Endothelial cell of umbilical vein (primary cell): ENCODE data around the gene NAT10. TPM values are rescaled to one million over a fixed set of nuclear protein-coding genes. Genes with fewer than 3 reads are reported as not detected.

Experiments
- BruUV-seq: library from RNA; stranded (reverse); fragments of 400-500 nt; replicated peaks from 2 replicates; lab custom pipeline; 2021; lab: Mats Ljungman, UMichigan
- CTCF ChIA-PET: fragments of 300-600, 350-600 bp; sonication (Branson Sonifier 250); formaldehyde crosslinking; loops from one replicate; lab custom pipeline; 2021; ENCODE audit warnings: antibody characterized with exemption, inconsistent platforms; lab: Charles Lee
- POLR2A ChIA-PET: fragments of 300-600, 350-600 bp; sonication (Branson Sonifier 250); formaldehyde crosslinking; loops from one replicate; lab custom pipeline; 2021; ENCODE audit warnings: antibody characterized with exemption, inconsistent platforms; lab: Charles Lee
- DNase-seq: peaks from one replicate; pipeline ENCODE4 v3.0.0-alpha.2; 2011; ENCODE audit warnings: low read depth, low spot score
- FAIRE-seq: peaks from 2 replicates; lab custom pipeline; 2011; peaks lifted over from hg19 to GRCh38; lab: Jason Lieb, UNC
- H2AFZ ChIP-seq: 2 replicates; pipeline ENCODE4 v1.6.0; 2012; ENCODE audit warnings: low read depth, low read length, control low read depth, inconsistent platforms
- H3K27ac ChIP-seq: 2 replicates; pipeline ENCODE4 v1.5.1; 2011; ENCODE audit warnings: low read depth, mild to moderate bottlenecking, control low read depth, low read length, moderate library complexity; ENCODE audit not compliant: insufficient read depth
- H3K27me3 ChIP-seq, 2 experiments: 2 replicates each; pipeline versions ENCODE4 v1.6.0 to v1.6.1; 2011; ENCODE audit warnings: low read length in 2 of 2, mixed read lengths in 1 of 2; ENCODE audit not compliant: control insufficient read depth in 2 of 2, insufficient read depth in 2 of 2
- H3K36me3 ChIP-seq, 2 experiments: 2 replicates in 1 of 2; 3 replicates in 1 of 2; pipeline ENCODE4 v1.5.1; 2011; ENCODE audit warnings: low read length in 2 of 2, mild to moderate bottlenecking in 1 of 2, moderate library complexity in 1 of 2; ENCODE audit not compliant: control insufficient read depth in 2 of 2, insufficient read depth in 2 of 2; ENCODE audit errors: extremely low read depth in 1 of 2
- H3K4me1 ChIP-seq: 3 replicates; pipeline ENCODE4 v1.5.1; 2011; ENCODE audit warnings: mild to moderate bottlenecking, low read length; ENCODE audit not compliant: control insufficient read depth, insufficient read depth; ENCODE audit errors: extremely low read depth
- H3K4me2 ChIP-seq: 2 replicates; pipeline ENCODE4 v1.6.1; 2011; ENCODE audit warnings: low read length, control low read depth, mixed read lengths; ENCODE audit not compliant: insufficient read depth
- H3K4me3 ChIP-seq, 3 experiments: fragments of 200-600 bp in 1 of 3; sonication (generic), shearing (Covaris generic) in 1 of 3; replicated peaks in 1 of 3; 2 replicates each; pipeline ENCODE4 v1.5.1; 2011 to 2016; ENCODE audit warnings: control low read depth in 3 of 3, low read length in 3 of 3, mild to moderate bottlenecking in 2 of 3, inconsistent platforms in 1 of 3, low read depth in 1 of 3, moderate library complexity in 1 of 3; ENCODE audit not compliant: insufficient read depth in 1 of 3
- H3K79me2 ChIP-seq: 2 replicates; pipeline ENCODE4 v1.6.0; 2012; ENCODE audit warnings: low read length, inconsistent platforms; ENCODE audit not compliant: control insufficient read depth, insufficient read depth
- H3K9ac ChIP-seq: replicated peaks from 2 replicates; pipeline ENCODE3; 2011; ENCODE audit warnings: low read length, control low read depth; ENCODE audit not compliant: insufficient read depth; ENCODE audit errors: extremely low read depth
- H3K9me1 ChIP-seq: replicated peaks from 3 replicates; pipeline ENCODE4 v1.6.0; 2011; ENCODE audit warnings: mild to moderate bottlenecking, low read length; ENCODE audit not compliant: control insufficient read depth, insufficient read depth; ENCODE audit errors: extremely low read depth
- H3K9me3 ChIP-seq: replicated peaks from 2 replicates; pipeline ENCODE4 v1.5.1; 2012; ENCODE audit warnings: low read length, inconsistent platforms; ENCODE audit not compliant: control insufficient read depth, insufficient read depth
- H4K20me1 ChIP-seq: replicated peaks from 2 replicates; pipeline ENCODE3; 2011; ENCODE audit warnings: mild to moderate bottlenecking, low read length; ENCODE audit not compliant: control insufficient read depth, insufficient read depth; ENCODE audit errors: extremely low read depth
- EZH2 ChIP-seq: IDR thresholded peaks from 2 replicates; pipeline ENCODE4 v1.6.1; 2012; ENCODE audit warnings: borderline replicate concordance, low read depth, mild to moderate bottlenecking, moderate library complexity, low read length, inconsistent platforms; ENCODE audit not compliant: severe bottlenecking
- FOS ChIP-seq: IDR thresholded peaks from 2 replicates; pipeline ENCODE4 v1.6.1; 2011; ENCODE audit warnings: mild to moderate bottlenecking, low read length, moderate library complexity, borderline replicate concordance; ENCODE audit not compliant: insufficient read depth
- GATA2 ChIP-seq: IDR thresholded peaks from 2 replicates; pipeline ENCODE4 v1.7.0; 2011; ENCODE audit warnings: low read depth, mild to moderate bottlenecking, moderate library complexity, mixed read lengths, low read length; ENCODE audit not compliant: insufficient read length, insufficient read depth
- JUN ChIP-seq: IDR thresholded peaks from 2 replicates; pipeline ENCODE4 v1.6.1; 2011; ENCODE audit warnings: borderline replicate concordance, low read depth; ENCODE audit not compliant: insufficient read length, insufficient read depth
- MYC ChIP-seq: IDR thresholded peaks from one replicate; pipeline ENCODE4 v1.6.1; 2011; ENCODE audit warnings: mild to moderate bottlenecking, low read depth, low read length
- POLR2A ChIP-seq: IDR thresholded peaks from 2 replicates; pipeline ENCODE4 v1.6.1; 2012; ENCODE audit warnings: low read depth, mild to moderate bottlenecking, control low read depth, low read length
- POLR2AphosphoS5 ChIP-seq: IDR thresholded peaks from 2 replicates; pipeline ENCODE4 v1.6.1; 2012; ENCODE audit warnings: low read depth, mild to moderate bottlenecking, control low read depth, low read length, moderate library complexity; ENCODE audit not compliant: insufficient read depth
- dilution Hi-C: fragments of 300-500 bp; cut with MboI; formaldehyde crosslinking; loops from one replicate; pipeline ENCODE4 v1.15.0; 2019; ENCODE audit warnings: low sequenced_read_pairs; ENCODE audit not compliant: extremely low pct_ligation_motif_present
- intact Hi-C: fragments of 100-400 bp; cut with micrococcal nuclease; formaldehyde crosslinking; loops from one replicate; pipeline ENCODE4 v1.10.0; 2022
- polyA plus RNA-seq, 4 experiments: library from polyadenylated mRNA; depleted of rRNA in 3 of 4; stranded (reverse) in 3 of 4; unstranded in 1 of 4; fragments of >200 nt; gene quantifications; 2 replicates each; pipeline versions ENCODE4 v1.2.1 to v1.2.3, GENCODE V29; 2011 to 2012; ENCODE audit warnings: missing spikeins in 1 of 4
- total RNA-seq: library from RNA; stranded (reverse); gene quantifications from 2 replicates; pipeline ENCODE4 v1.2.3, GENCODE V29; 2021
- TF ChIP-seq, protein P1 (sequence below): IDR thresholded peaks from 2 replicates; pipeline ENCODE4 v1.6.1; 2011; ENCODE audit not compliant: insufficient read depth, insufficient read length
- TF ChIP-seq, protein P2 (sequence below), 2 donors: IDR thresholded peaks; 1 replicate in 1 of 2; 2 replicates in 1 of 2; pipeline ENCODE4 v1.5.1; 2011; ENCODE audit warnings: low read length in 2 of 2, mild to moderate bottlenecking in 2 of 2, moderate library complexity in 2 of 2, control low read depth in 1 of 2, inconsistent platforms in 1 of 2, low read depth in 1 of 2; ENCODE audit not compliant: insufficient read depth in 1 of 2; ENCODE audit errors: extremely low read depth in 1 of 2

NAT10 gene
- total and polyA plus RNA-seq, 2 donors (not counting 3 experiments of a cell fraction or from before 2014, with no cell fraction given) = 32.0 to 57.6 TPM

- H3K27ac ChIP-seq = no peak overlapping the region
- H3K79me2 ChIP-seq = no peaks in the 10 kb centered on the region
- no peak overlapping the region for H2AFZ ChIP-seq
- POLR2A ChIA-PET = no interaction called here
- H4K20me1 ChIP-seq = no peaks in the 10 kb centered on the region
- CTCF ChIA-PET = no interaction called here
- H3K9me1 ChIP-seq = no peaks in the 10 kb centered on the region
- H3K4me3 ChIP-seq = no peak overlapping the region
- dilution Hi-C loops = no loop called here
- no peaks in the 10 kb centered on the region for H3K4me1 ChIP-seq
- FAIRE-seq = no peak
- no TSS peak for BruUV-seq
- H3K9ac ChIP-seq = no peak overlapping the region
- no peak overlapping the region for H3K4me2 ChIP-seq
- no peak for DNase-seq
- intact Hi-C loops = no loop called here
- TF ChIP-seq GATA2 (no peak), FOS (no peak), POLR2A (no peak), JUN (no peak), EZH2 (no peak), MYC (no peak), POLR2AphosphoS5 (no peak)
- TF ChIP-seq, protein P1, sequence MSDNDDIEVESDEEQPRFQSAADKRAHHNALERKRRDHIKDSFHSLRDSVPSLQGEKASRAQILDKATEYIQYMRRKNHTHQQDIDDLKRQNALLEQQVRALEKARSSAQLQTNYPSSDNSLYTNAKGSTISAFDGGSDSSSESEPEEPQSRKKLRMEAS = no peak
- TF ChIP-seq, protein P2, sequence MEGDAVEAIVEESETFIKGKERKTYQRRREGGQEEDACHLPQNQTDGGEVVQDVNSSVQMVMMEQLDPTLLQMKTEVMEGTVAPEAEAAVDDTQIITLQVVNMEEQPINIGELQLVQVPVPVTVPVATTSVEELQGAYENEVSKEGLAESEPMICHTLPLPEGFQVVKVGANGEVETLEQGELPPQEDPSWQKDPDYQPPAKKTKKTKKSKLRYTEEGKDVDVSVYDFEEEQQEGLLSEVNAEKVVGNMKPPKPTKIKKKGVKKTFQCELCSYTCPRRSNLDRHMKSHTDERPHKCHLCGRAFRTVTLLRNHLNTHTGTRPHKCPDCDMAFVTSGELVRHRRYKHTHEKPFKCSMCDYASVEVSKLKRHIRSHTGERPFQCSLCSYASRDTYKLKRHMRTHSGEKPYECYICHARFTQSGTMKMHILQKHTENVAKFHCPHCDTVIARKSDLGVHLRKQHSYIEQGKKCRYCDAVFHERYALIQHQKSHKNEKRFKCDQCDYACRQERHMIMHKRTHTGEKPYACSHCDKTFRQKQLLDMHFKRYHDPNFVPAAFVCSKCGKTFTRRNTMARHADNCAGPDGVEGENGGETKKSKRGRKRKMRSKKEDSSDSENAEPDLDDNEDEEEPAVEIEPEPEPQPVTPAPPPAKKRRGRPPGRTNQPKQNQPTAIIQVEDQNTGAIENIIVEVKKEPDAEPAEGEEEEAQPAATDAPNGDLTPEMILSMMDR (IDR thresholded peaks at IDR 0.05; ENCODE audit: extremely low read depth in 1 of 2, insufficient read depth in 1 of 2, low read depth in 1 of 2, low read length in 2 of 2) = no peak
- no peaks in the 10 kb centered on the region for H3K27me3 ChIP-seq
- peaks cover 31 to 37% of the 10 kb centered on the region in 2 experiments for H3K36me3 ChIP-seq
- H3K9me3 ChIP-seq = no peaks in the 10 kb centered on the region
Observed at GRCh38 chr11:34120651-34121050, 15.2 kb downstream of the NAT10 start.
